Naive thymus-derived CD4-positive, alpha-beta T cell (primary cell): ENCODE data around the gene CLIC4. TPM values are rescaled to one million over a fixed set of nuclear protein-coding genes. Genes with fewer than 3 reads are reported as not detected.
"Not testable (repeated sequence)": the region's sequence is repeated elsewhere in the genome, so short reads cannot be mapped to it uniquely, and the experiment has no call there.

Experiments
- ATAC-seq: fragments of 150-1000 bp; cut with Tn5 transposase; 2 replicates; pipeline ENCODE4 v1.10.0; 2021; ENCODE audit warnings: mild to moderate bottlenecking, moderate library complexity
- CTCF ChIA-PET: fragments of 350-600 bp; sonication (Branson Sonifier 250); formaldehyde crosslinking; loops from one replicate; lab custom pipeline; 2021; ENCODE audit warnings: antibody characterized with exemption; lab: Charles Lee
- POLR2A ChIA-PET: fragments of 350-600 bp; sonication (Branson Sonifier 250); formaldehyde crosslinking; loops from one replicate; lab custom pipeline; 2021; ENCODE audit warnings: antibody characterized with exemption, inconsistent platforms; lab: Charles Lee
- DNase-seq, 9 donors: peaks; one replicate each; pipeline versions ENCODE4 v3.0.0 to v3.0.0-alpha.2; 2020 to 2022; ENCODE audit warnings: mixed read lengths in 1 of 9
- H3K27ac ChIP-seq: one replicate; pipeline ENCODE4 v1.7.0; 2013; ENCODE audit warnings: mild to moderate bottlenecking, low read depth, low read length, moderate library complexity
- H3K27me3 ChIP-seq, 2 donors: one replicate each; pipeline ENCODE4 v1.7.0; 2013; ENCODE audit warnings: low read length in 2 of 2, mild to moderate bottlenecking in 2 of 2, moderate library complexity in 2 of 2; ENCODE audit not compliant: control insufficient read depth in 2 of 2, insufficient read depth in 2 of 2
- H3K36me3 ChIP-seq, 3 experiments: 1 replicate in 2 of 3; 2 replicates in 1 of 3; pipeline ENCODE4 v1.7.0; 2013; ENCODE audit warnings: low read length in 3 of 3, mild to moderate bottlenecking in 3 of 3, moderate library complexity in 1 of 3; ENCODE audit not compliant: insufficient read depth in 3 of 3, control insufficient read depth in 2 of 3
- H3K4me1 ChIP-seq, 2 donors: one replicate each; pipeline ENCODE4 v1.7.0; 2013; ENCODE audit warnings: low read length in 2 of 2, mild to moderate bottlenecking in 2 of 2, moderate library complexity in 1 of 2; ENCODE audit not compliant: control insufficient read depth in 2 of 2, insufficient read depth in 2 of 2
- H3K4me3 ChIP-seq: 2 replicates; pipeline ENCODE4 v1.7.0; 2013; ENCODE audit warnings: mild to moderate bottlenecking, low read length
- H3K9me3 ChIP-seq, 3 experiments: 1 replicate in 2 of 3; 2 replicates in 1 of 3; pipeline ENCODE4 v1.7.0; 2013; ENCODE audit warnings: low read length in 3 of 3; ENCODE audit not compliant: control insufficient read depth in 2 of 3
- H3K27ac Mint-ChIP-seq, 9 donors: one replicate each; pipeline ENCODE4 v1.8.0; 2020 to 2022; ENCODE audit warnings: mixed read lengths in 9 of 9, mild to moderate bottlenecking in 8 of 9, moderate library complexity in 5 of 9, inconsistent platforms in 2 of 9
- H3K27me3 Mint-ChIP-seq, 5 donors: one replicate each; pipeline ENCODE4 v1.8.0; 2021 to 2022; ENCODE audit warnings: mixed read lengths in 5 of 5, mild to moderate bottlenecking in 1 of 5
- H3K36me3 Mint-ChIP-seq, 5 donors: one replicate each; pipeline ENCODE4 v1.8.0; 2020 to 2022; ENCODE audit warnings: mixed read lengths in 5 of 5, mild to moderate bottlenecking in 3 of 5, inconsistent platforms in 1 of 5
- H3K4me1 Mint-ChIP-seq, 7 donors: one replicate each; pipeline ENCODE4 v1.8.0; 2020 to 2022; ENCODE audit warnings: mixed read lengths in 7 of 7, mild to moderate bottlenecking in 3 of 7, inconsistent platforms in 1 of 7
- H3K4me3 Mint-ChIP-seq, 10 donors: one replicate each; pipeline ENCODE4 v1.8.0; 2020 to 2022; ENCODE audit warnings: mild to moderate bottlenecking in 10 of 10, mixed read lengths in 10 of 10, moderate library complexity in 6 of 10, inconsistent platforms in 2 of 10
- H3K9me3 Mint-ChIP-seq, 11 donors: one replicate each; pipeline ENCODE4 v1.8.0; 2020 to 2022; ENCODE audit warnings: mixed read lengths in 11 of 11, mild to moderate bottlenecking in 4 of 11, inconsistent platforms in 1 of 11, moderate library complexity in 1 of 11
- intact Hi-C, 2 donors: fragments of 100-400 bp; cut with micrococcal nuclease; formaldehyde crosslinking; loops; one replicate each; pipeline ENCODE4 v1.15.1; 2023
- polyA plus RNA-seq, 2 donors: library from polyadenylated mRNA; unstranded; fragments of 300-500 nt; fragmentation: Illumina TruSeq; gene quantifications; one replicate each; pipeline ENCODE4 v1.2.3, GENCODE V29; 2021
- total RNA-seq, 6 experiments: library from RNA in 5 of 6; stranded (reverse) in 5 of 6; gene quantifications; 1 replicate in 5 of 6; 2 replicates in 1 of 6; pipeline ENCODE4 v1.2.3 and lab custom pipeline; 2021 to 2026

Gene CLIC4
- total and polyA plus RNA-seq, 7 experiments from 2014 or later, result 0.54 to 16.8 (median 1.7) TPM

- Histone ChIP-seq H3K36me3 (no peaks in the 10 kb centered on the region), H3K4me3 (no peak overlapping the region), H3K27ac (no peak overlapping the region), H3K27me3 (no peaks in the 10 kb centered on the region), H3K4me1 (no peaks in the 10 kb centered on the region), H3K9me3 (peaks cover 0 to 7% (median 0%) of the 10 kb centered on the region in 3 experiments)
- Mint-ChIP-seq H3K9me3 (peaks cover 3 to 33% (median 17%) of the 10 kb centered on the region in 11 donors), H3K27ac (no peak overlapping the region), H3K27me3 (peaks cover 0 to 31% (median 0%) of the 10 kb centered on the region in 5 donors), H3K4me3 (no peak overlapping the region), H3K36me3 (peaks cover 10 to 20% (median 14%) of the 10 kb centered on the region in 5 donors), H3K4me1 (peaks cover 0 to 3% (median 0%) of the 10 kb centered on the region in 7 donors)
- ATAC-seq, result no peak
- intact Hi-C loops, result no loop called here
- ChIA-PET POLR2A (interaction anchor here (0.6 kb wide), 1 partner anchor 160 kb away, joined by 3 read pairs; no protein-coding TSS in a partner anchor), CTCF (no interaction called here)
- DNase-seq, result no peak
These were observed 143.9 kb downstream of the CLIC4 start for GRCh38 chr1:24888971-24889676.

- CTCF ChIA-PET, result no interaction called here
- H3K4me3 Mint-ChIP-seq, result no peak overlapping the region
These were observed 145.6 kb downstream of the CLIC4 start for GRCh38 chr1:24890887-24891286.

GRCh38 chr1:24891367-24891766 is 146.1 kb downstream of the CLIC4 start:
- H3K9me3 ChIP-seq, H3K4me1 ChIP-seq, H3K27me3 Mint-ChIP-seq, H3K4me1 Mint-ChIP-seq, H3K36me3 ChIP-seq, POLR2A ChIA-PET, H3K27ac ChIP-seq, DNase-seq, H3K27me3 ChIP-seq, CTCF ChIA-PET, H3K27ac Mint-ChIP-seq, intact Hi-C loops, H3K4me3 Mint-ChIP-seq, ATAC-seq, H3K4me3 ChIP-seq: not testable (repeated sequence)
- peaks cover 10 to 17% (median 10%) of the 10 kb centered on the region in 5 donors for H3K36me3 Mint-ChIP-seq
- H3K9me3 Mint-ChIP-seq, result peaks cover 3 to 24% (median 10%) of the 10 kb centered on the region in 11 donors

More at GRCh38 chr1:24890887-24891286, 145.6 kb downstream of the CLIC4 start:
- Mint-ChIP-seq H3K27me3 (peaks cover 0 to 13% (median 0%) of the 10 kb centered on the region in 5 donors), H3K36me3 (peaks cover 10 to 17% (median 10%) of the 10 kb centered on the region in 5 donors), H3K9me3 (peaks cover 3 to 24% (median 10%) of the 10 kb centered on the region in 11 donors), H3K27ac (no peak overlapping the region), H3K4me1 (peaks cover 0 to 4% (median 0%) of the 10 kb centered on the region in 7 donors)
- H3K9me3 ChIP-seq, result peaks cover 0 to 7% (median 0%) of the 10 kb centered on the region in 3 experiments
- H3K27ac ChIP-seq, result no peak overlapping the region
- H3K27me3 ChIP-seq, result no peaks in the 10 kb centered on the region
- POLR2A ChIA-PET, result no interaction called here
- DNase-seq (peak in 1 of 9 donors; percentile 13), ATAC-seq (no peak)
- H3K36me3 ChIP-seq, result no peaks in the 10 kb centered on the region
- no peak overlapping the region for H3K4me3 ChIP-seq
- intact Hi-C loops, result no loop called here
- no peaks in the 10 kb centered on the region for H3K4me1 ChIP-seq

- H3K4me1 Mint-ChIP-seq, result peaks cover 0 to 8% (median 0%) of the 10 kb centered on the region in 7 donors
- no peak overlapping the region for H3K4me3 Mint-ChIP-seq
- peaks cover 10 to 17% (median 10%) of the 10 kb centered on the region in 5 donors for H3K36me3 Mint-ChIP-seq
- H3K27me3 ChIP-seq, result no peaks in the 10 kb centered on the region
- H3K4me3 ChIP-seq, result no peak overlapping the region
- H3K9me3 Mint-ChIP-seq, result peaks cover 3 to 24% (median 10%) of the 10 kb centered on the region in 11 donors
- POLR2A ChIA-PET, result interaction anchor here (0.5 kb wide), 1 partner anchor 39 kb away, joined by 3 read pairs; no protein-coding TSS in a partner anchor
- peaks cover 0 to 5% (median 0%) of the 10 kb centered on the region in 5 donors for H3K27me3 Mint-ChIP-seq
- intact Hi-C loops, result no loop called here
- ATAC-seq (no peak), DNase-seq (peak in 1 of 9 donors; percentile 13)
- H3K27ac ChIP-seq, result no peak overlapping the region
- peaks cover 0 to 7% (median 0%) of the 10 kb centered on the region in 3 experiments for H3K9me3 ChIP-seq
- CTCF ChIA-PET, result no interaction called here
- H3K4me1 ChIP-seq, result no peaks in the 10 kb centered on the region
- H3K27ac Mint-ChIP-seq, result no peak overlapping the region
- no peaks in the 10 kb centered on the region for H3K36me3 ChIP-seq
These were observed 147.2 kb downstream of the CLIC4 start for GRCh38 chr1:24892188-24893153.

GRCh38 chr1:24893431-24893830 is 148.2 kb downstream of the CLIC4 start:
- Mint-ChIP-seq H3K27me3 (peaks cover 0 to 5% (median 0%) of the 10 kb centered on the region in 5 donors), H3K4me3 (no peak overlapping the region), H3K27ac (no peak overlapping the region), H3K4me1 (peaks cover 0 to 15% (median 6%) of the 10 kb centered on the region in 7 donors), H3K9me3 (peaks cover 3 to 24% (median 10%) of the 10 kb centered on the region in 11 donors), H3K36me3 (peaks cover 10 to 17% (median 10%) of the 10 kb centered on the region in 5 donors)
- Histone ChIP-seq H3K4me3 (no peak overlapping the region), H3K9me3 (peaks cover 0 to 7% (median 0%) of the 10 kb centered on the region in 3 experiments), H3K36me3 (no peaks in the 10 kb centered on the region), H3K27ac (no peak overlapping the region), H3K4me1 (peaks cover 0 to 9% of the 10 kb centered on the region in 2 donors), H3K27me3 (no peaks in the 10 kb centered on the region)
- ChIA-PET POLR2A (no interaction called here), CTCF (no interaction called here)
- DNase-seq, result peak in 1 of 9 donors; percentile 14
- intact Hi-C loops, result no loop called here
- ATAC-seq, result no peak
